GM21737 (cell line): Measurements from ENCODE around the gene TOB1.

Experiments used
- ATAC-seq: cut with Tn5 transposase; IDR thresholded peaks from one replicate; pipeline ENCODE4 v1.9.1; 2021; ENCODE audit warnings: mild to moderate bottlenecking, moderate library complexity; ENCODE audit not compliant: unreplicated experiment

The TOB1 gene

DNA sequence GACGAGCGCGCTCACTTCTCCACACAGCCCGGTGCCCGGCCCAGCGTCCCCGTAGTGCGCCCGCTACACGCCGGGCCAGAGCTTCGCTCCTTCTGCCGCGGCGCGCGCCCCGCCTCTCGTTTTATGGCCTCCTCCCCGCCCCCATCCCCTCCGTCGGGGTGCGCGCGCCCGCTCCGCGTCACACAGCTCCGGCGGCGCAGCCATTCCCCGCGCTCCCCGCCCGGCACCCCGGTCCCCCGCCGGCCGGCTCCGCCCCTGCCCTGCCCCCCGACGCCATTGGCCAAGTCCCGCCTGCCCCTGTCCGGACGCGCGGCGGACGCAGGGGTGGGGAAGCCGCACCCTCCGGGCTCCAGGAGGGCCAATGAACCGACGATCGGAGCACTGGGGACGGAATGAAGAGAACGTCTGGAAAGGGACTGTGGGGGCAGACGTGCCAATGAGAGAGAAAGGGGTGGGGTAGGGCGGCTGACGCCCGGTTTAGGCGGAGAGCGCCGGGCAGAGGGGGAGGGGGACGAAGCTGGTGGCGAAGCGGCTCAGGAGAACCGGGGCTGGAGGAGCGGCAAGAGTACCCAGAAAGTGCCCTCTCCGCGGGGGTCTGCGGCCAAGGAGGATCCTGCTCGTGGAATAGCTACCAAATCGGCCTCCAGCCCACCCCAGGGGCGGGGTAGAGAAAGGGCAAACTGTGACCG lies at the start of gene TOB1:
Gene TOB1 (minus strand): TSS at position 94 of the 689 bp plus-strand sequence. CDS start 2,337 bp downstream, outside the sequence.
- ATAC-seq: peak; percentile 76

DNA sequence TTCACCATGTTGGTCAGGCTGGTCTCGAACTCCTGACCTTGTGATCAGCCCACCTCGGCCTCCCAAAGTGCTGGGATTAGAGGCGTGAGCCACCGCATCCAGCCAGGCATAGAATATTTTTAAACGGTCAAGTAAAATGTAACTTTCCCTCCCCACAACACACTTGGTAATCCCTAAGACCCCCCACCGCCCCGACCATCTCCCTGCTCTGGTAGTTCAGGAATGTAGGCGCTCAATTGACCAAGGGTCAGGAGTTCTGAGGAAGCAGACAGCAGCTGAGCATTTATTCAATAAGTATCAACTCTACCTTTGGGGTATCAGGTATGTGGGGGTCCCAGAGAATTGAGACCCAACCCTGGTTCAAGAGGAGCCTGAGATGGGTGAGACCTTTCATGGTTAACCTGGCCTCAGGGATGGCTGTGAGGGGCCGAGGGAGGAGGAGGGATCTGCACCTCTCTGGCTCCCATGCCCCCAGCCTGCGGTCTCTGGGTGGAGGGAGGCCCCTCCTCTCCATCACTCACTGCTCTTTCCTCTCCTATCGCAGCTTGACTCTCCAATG lies 48.4 kb upstream of the TOB1 start:
- no peak for ATAC-seq

- no peak for ATAC-seq
These were observed 47.0 kb upstream of the TOB1 start for GRCh38 chr17:50913120-50913519.

DNA sequence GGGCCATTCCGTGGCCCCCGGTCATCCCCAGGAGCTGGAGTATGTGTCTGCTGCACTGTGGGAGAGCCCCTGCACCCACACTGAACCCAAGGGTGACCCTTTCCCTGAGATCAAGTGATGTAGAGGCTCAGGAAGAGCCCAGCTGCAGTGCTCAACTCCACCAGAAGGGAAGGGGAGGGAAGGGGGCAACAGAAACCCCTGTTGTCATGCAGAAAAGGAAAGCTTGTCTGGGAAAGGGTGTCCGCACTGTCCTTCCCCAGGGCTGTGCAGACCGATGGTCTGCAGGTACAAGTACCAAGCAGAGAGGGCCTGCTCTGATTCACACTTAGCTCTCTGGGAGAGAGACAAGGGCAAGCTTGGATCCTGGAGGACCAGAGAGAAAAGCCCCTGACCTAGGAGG lies 45.7 kb upstream of the TOB1 start:
- no peak for ATAC-seq

GRCh38 chr17:50911450-50911849 lies 45.3 kb upstream of the TOB1 start:
- ATAC-seq: no peak

DNA sequence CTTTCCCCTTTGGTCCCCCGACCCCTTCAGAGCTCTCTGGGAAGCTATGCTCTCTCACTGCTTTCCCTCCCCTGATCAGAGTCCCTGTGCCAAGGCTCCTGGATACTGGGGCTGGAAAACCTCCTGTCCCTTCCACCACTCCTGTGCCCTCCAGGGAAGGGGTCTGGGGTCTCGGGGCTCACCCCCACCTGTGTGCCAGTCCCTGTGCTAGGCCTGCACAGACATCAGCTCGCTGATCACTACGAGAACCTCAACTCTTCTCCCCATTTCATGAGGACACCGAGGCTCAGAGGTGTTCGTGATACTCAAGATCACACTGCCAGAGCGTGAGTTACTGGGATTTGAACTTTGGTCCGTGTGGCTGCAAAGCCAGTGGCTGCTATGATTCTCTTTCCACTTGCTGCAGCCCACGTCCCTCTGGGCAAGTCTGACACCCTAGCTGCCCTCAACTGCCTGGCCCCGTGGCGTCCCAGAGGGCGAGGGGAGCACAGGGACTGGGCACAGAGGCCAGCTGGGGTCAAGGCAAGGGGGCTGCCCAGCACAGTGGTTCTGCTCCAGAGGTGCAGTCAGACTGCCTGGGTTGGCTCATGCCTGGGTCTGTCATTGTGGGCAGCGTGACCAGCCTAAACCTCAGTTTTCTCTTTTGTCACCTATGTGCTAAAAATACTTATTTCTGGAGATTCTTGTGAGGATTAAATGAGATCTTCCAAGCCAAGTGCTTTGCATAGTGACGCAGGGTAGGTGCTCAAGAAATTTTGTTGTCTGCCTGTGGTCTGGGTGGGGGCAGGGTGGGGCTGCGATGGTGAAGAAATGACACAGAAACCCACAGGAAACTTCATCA lies 43.8 kb upstream of the TOB1 start:
- no peak for ATAC-seq

GRCh38 chr17:50908860-50909764 lies 43.0 kb upstream of the TOB1 start:
- ATAC-seq: no peak

DNA sequence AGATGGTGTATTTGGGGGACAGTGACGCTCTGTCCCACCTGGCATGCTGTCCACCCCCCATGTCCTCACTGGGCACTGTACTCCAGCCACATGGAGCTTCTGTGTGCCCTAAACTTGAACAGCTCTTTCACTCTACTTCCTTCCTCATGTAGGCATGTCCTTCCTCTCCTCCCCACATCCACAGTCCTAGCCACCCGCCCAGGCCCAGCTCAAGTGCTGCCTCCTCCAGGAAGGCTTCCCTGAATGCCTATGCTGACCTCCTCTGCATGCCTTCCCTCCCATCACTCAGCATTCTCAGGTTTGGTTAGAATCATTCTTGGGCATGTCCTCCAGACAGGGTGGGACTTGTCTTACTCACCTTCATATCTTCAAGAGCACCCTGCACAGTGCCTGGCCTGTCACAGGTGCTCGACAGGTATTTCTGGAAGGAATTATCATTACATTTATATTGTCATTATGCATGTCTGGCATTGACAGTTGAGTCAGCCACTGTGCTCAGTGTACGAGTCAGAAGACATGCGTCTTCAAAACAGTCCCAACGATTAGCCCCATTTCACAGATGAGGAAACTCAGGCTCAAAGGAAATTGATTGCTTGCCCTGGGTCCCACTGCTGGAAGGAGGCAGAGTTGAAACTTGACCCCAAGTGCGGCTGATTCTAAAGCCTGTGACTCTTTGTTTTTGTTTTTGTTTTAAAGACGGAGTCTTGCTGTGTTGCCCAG lies 42.1 kb upstream of the TOB1 start:
- ATAC-seq: no peak

- ATAC-seq: no peak
These were observed 40.3 kb upstream of the TOB1 start for GRCh38 chr17:50906443-50906842.

DNA sequence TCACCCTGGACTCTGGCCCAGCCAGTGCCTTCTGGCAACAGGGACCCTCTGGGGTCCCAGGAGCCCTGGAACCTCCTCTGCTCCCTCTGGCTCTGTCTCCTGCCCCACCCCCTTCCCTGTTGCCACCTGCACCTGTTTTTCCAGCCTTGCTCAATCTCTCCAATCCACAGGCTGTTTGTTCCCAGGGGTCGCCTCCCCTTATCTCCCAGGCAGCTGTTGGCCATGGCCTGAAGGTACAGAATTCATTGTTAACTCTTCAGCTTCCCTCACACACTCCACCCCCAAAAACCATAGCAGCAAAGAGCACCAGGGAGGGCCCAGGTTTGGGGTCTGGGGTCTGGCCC lies 39.3 kb upstream of the TOB1 start:
- ATAC-seq: no peak

- ATAC-seq: no peak
These were observed 38.6 kb upstream of the TOB1 start for GRCh38 chr17:50904518-50905459.

DNA sequence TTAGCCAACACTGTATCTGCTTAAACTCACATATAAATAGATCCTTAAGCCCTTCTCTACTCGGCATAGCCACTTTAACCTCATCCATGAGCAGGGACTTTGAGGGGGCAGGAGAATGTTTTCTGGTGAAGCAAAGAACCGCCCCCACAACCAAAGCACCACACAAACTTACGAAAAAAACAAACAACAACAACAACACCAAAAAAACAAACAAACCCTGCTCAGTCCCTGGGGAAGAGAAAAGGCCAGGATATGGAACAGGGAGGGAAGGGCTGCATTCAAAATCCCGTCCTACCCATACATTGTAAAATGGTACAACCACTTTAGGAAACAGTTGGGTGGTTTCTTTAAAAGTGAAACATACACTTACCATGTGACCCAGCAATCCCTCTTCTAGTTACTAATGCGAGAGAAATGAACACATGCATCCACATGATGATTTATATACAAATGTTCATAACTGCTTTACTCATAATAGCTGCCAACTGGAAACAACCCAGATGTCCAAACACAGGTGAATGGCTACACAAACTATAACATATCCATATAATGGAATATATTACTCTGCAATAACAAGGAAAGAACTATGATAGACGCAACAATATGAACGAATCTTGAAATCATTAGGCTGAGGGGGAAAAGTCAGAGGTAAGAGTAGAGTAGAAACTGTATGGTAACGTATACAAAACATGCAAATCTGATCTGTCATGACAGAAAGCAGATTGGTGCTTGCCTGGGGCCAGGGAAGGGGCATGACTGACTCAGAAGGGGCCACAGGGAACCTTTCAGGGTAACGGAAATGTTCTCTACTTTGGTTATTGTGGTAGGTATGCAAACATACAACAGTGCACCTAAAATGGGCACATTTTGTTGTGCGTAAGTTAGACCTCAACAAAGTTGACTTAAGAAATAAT lies 37.7 kb upstream of the TOB1 start:
- no peak for ATAC-seq

DNA sequence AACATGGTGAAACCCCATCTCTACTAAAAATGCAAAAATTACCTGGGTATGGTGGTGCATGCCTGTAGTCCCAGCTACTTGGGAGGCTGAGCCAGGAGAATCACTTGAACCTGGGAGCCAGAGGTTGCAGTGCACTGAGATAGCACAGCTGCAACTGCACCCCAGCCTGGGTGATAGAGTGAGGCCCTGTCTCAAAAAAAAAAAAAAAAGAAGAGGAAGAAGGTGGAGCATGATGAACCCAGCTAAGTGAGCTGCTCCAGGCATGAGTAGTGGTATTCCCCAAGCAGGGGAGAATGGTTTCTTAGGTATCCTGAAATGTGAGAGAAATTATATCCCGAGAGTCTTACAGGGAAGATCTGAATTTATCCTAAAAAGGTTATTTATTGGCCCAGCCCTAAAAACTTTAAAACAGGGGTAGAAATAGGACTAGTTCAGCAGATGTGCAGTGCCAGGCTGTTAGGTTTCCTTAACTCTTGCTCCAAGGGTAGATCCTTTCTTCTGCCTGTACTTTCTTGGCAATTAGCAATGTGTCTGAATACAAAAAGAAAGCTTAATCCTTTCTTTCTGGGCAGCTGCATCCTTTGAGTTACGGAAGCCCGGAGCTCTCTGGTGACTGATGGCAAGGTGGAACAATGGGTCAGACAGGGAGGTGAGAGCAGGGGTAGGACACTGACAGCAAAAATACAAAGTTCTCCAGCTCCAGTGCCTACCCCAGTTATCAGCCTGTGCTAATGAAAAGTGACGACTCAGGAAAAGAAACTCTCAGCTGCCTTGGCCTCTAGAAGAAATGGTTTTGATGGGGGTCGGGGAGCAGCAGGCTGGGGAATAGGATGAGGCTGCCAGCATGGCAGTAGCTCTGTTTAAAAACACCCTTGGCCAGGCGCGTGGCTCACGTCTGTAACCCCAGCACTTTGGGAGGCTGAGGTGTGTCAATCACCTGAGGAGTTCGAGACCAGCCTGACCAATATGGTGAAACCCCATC lies 36.5 kb upstream of the TOB1 start:
- ATAC-seq: no peak

- ATAC-seq: no peak
These were observed 34.3 kb upstream of the TOB1 start for GRCh38 chr17:50900383-50900892.

DNA sequence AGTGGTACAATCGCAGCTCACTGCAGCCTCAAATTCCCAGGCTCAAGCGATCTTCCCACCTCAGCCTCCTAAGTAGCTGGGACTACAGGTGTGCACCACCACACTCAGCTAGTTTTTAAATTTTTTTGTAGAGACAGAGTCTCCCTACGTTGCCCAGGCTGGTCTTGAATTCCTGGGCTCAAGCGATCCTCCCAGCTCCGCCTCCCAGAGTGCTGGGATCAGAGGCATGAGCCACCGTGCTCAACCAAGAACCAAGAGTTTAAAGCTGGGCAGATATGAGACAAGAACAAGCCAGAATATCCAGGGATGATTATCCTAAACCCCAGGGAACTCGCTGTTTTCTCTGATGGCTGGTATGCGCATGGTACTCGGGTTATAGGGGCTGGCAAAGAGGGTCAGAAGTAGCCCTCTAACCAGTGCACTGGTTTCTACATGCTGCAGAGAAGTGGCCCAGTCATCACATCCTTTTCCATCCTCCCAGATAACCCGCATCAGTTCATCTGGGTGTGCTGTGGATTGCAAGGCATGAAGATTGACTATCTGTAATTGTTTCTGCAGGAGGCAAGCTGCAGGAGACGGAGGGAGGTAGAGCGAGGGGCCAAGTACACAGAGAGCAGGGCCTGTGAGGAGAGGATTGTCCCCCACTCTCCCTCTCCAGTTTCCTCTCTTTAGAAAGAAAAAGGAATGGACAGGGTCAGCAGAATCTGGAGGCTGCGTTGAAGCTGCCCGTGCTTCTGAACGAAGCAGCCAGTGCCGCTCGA lies 33.6 kb upstream of the TOB1 start:
- ATAC-seq: no peak

- no peak for ATAC-seq
These were observed 32.9 kb upstream of the TOB1 start for GRCh38 chr17:50899005-50899460.
